ENCODE results near the gene MACROD2.

MACROD2 gene

DNA sequence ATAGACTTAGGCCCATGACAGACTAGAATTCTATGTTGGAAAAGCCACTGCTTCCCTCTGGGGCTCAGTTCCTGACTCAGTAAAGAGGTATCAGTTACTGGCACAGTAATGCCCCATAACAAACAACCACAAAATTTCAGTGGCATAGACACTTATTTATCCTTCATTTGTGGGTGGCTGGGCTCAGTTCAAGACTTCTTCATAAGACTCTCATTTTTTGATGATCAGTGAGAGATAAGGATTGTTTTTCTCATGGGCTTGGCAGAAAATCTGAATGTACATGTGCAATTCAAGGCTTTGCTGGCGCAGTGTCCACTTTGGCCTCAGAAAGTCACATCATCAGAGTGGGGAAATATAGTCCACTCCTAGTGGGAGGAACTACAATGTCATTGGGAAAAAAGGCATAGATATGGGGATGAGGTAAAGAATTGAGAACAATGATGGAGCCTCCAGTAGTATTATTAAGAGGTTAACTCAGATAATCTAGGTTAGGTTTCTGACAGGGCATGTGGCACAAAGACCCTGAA, 726.7 kb downstream of the MACROD2 start:
- in situ Hi-C loops (cut with HindIII; ENCODE audit: low pct_ligation_motif_present, low pct_unique_long_range_greater_than_20kb, low sequenced_read_pairs) = no loop called here
- no peak for DNase-seq

DNA sequence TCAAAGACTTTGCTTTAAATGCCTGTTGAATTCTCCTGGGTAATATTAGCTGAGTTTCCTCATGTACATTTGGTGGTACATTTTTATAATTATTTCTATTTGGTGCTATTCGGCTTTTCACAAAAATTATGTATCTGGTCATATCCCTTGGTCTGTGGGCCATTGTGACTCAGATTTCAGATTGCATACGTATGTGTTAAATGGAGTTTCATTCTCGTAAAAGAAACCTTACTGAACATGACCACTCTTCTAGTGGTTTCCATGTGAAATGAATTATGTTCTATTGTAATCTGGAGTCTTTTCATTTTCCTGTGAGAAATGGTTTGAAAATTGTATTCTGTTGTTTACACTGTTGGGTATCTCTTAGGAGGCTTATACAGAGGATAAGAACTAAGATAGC, 728.3 kb downstream of the MACROD2 start:
- in situ Hi-C loops (cut with HindIII; ENCODE audit: low pct_ligation_motif_present, low pct_unique_long_range_greater_than_20kb, low sequenced_read_pairs) = no loop called here
- no peak for DNase-seq

DNA sequence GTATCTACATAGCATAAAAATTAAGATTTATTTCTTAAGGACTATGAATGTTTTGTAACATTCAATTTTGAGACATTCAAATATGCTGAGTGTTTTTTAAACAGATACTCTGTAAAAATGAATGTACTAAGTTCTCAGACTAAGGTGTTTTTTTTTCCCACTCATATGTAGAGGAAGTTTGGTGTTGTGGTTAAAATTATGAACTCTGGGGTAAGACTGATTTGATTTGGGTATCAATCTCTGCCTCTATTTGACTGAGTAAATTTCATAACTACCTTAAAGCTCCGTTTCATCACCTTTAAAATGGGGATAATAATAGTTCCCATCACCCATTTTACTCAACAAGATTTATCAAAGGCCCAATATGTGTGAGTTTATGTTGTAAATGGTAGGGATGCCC, 728.7 kb downstream of the MACROD2 start:
- in situ Hi-C loops (cut with HindIII; ENCODE audit: low pct_ligation_motif_present, low pct_unique_long_range_greater_than_20kb, low sequenced_read_pairs) = no loop called here
- no peak for DNase-seq

DNA sequence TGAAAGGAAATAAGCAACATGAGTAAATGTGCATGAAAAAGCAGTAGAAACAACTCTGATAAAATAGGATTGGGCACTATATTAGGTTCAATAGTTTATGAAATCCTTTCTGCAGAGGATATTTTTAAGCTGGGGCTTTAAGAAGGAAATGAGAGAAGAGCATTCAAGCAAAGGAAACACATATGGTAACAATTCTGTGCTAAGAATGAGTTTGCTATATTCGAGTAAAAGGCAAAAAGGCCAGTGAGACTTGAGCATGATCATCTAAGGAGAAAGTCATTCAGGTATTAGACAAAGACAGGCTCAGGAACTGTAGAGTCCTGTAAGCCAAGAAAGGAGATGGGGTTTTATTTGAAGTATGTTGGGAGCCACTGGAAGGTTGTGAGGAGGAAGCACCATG, 729.2 kb downstream of the MACROD2 start:
- DNase-seq = no peak
- in situ Hi-C loops (cut with HindIII; ENCODE audit: low pct_ligation_motif_present, low pct_unique_long_range_greater_than_20kb, low sequenced_read_pairs) = no loop called here

DNA sequence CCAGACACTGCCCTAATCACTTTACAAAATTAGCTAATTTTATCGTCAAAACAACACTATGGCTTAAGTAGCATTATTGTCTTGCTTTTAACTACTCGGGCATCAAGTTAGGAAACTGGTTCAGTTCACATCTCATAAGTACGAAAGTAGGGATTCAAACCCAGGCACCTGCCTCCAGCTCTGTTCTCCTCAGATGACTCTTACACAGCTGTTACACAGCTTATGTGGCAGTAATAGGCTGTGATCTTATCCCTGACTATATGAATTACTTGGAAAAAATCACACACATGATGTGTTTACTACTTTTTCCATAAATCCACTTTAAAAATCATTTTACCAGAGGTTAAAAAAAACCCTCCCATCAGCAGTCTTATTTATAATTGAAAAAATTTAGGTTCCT, 731.3 kb downstream of the MACROD2 start:
- no peak for DNase-seq
- in situ Hi-C loops (cut with HindIII; ENCODE audit: low pct_ligation_motif_present, low pct_unique_long_range_greater_than_20kb, low sequenced_read_pairs) = no loop called here

DNA sequence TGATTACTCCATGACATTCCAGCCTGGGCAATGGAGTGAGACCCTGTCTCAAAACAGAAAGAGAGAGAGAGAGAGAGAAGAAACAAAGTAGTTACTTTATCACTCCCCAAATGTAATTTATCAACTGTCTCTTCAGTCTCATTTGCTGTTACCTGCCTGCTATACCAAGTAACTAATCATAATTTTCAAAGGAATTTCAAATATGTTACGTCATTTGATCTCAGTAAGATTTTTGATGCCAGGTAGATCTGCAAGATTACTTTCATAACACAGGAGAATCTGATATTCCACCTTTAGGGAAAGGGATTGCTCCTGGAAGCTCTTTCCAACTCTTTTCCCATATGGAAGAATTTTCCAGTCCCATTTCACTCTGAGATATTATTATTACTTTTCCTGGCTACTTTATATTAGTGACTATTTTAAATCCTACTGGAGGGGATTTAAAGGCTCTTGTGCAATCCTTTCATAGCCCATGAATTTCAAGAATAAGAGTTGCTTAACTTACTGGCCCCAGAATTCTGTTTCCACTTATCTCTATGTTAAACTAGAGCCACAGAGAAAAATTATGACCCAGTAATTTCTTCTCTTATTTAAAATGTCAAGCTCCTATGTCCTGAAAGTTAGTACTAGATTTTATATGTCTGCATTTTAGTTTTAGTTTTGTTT, 732.3 kb downstream of the MACROD2 start:
- in situ Hi-C loops (cut with HindIII; ENCODE audit: low pct_ligation_motif_present, low pct_unique_long_range_greater_than_20kb, low sequenced_read_pairs) = no loop called here
- no peak for DNase-seq

DNA sequence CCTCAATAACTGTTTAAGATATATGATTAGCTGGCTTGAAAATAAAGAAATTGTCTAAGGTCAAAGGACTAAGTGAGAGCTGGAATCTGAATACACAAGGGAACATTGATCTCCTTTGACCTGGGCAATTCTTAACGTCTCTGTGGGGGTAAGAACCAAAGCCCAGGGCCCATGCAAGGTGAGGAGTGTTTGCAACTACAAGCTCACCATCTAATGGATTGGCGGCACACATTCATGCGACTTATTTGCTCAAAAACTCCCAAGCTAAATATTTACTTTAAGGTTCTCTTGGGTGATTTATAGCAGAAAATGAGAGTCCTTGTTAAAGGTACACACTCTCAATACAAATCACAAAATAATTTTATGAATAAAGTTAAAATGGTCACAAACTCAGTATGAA, 734.1 kb downstream of the MACROD2 start:
- in situ Hi-C loops (cut with HindIII; ENCODE audit: low pct_ligation_motif_present, low pct_unique_long_range_greater_than_20kb, low sequenced_read_pairs) = no loop called here
- DNase-seq = no peak

DNA sequence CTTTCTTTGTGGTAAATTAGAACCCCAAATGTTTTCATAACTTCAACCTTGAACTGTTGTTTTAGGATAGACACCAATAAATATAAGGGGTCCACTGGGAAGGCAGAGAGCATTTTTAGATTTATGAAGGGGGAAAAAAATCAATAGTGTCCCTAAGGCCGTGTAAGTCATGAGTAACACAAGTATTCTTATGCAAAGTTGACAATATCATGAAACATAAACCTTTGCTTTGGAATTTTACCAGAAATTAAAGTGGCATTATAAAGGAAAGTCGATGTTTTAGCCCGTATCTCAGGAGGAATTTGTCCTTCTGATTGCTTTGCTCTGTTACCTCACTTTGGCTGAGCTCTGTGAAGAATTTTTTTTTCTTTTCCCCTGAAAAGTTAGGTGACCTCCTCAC, 737.0 kb downstream of the MACROD2 start:
- no peak for DNase-seq
- in situ Hi-C loops (cut with HindIII; ENCODE audit: low pct_ligation_motif_present, low pct_unique_long_range_greater_than_20kb, low sequenced_read_pairs) = no loop called here

DNA sequence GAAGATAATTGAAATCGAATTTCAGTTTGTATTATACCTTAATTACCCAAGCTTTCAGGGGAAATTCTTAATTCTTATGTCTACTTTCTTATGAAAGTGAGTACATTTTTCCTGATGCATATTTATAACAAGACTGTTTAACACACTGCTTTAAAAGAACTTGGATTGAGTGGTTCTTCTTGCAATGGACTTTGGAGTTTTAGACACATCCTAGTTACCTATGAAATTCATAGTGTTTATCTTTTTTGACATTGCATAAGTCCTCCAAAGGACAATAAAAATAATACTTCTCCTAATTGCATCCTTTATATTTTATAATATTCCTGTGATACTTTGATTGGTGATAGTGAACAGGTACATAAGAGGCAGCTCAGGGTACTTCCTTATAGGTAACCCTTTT, 737.7 kb downstream of the MACROD2 start:
- in situ Hi-C loops (cut with HindIII; ENCODE audit: low pct_ligation_motif_present, low pct_unique_long_range_greater_than_20kb, low sequenced_read_pairs) = no loop called here
- DNase-seq = no peak

DNA sequence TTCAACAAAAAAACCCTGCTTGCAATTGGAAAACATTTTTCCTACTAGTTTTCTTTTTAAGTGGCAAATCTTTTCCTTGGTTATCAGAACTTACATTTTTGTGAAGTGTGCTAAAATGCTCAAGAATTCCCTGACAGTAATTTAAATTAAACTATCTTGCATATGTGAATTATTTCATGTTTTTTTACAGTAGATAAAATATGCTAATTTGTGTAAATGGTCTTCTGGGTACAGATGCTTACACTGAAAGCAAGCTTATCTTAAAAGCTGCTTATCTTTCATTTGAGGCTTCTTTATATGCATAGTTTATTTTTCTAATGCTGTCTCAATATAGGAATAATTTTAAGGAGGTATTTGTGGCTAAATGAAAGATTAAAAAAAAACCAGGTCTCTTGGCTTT, 745.1 kb downstream of the MACROD2 start:
- in situ Hi-C loops (cut with HindIII; ENCODE audit: low pct_ligation_motif_present, low pct_unique_long_range_greater_than_20kb, low sequenced_read_pairs) = no loop called here
- DNase-seq = no peak

DNA sequence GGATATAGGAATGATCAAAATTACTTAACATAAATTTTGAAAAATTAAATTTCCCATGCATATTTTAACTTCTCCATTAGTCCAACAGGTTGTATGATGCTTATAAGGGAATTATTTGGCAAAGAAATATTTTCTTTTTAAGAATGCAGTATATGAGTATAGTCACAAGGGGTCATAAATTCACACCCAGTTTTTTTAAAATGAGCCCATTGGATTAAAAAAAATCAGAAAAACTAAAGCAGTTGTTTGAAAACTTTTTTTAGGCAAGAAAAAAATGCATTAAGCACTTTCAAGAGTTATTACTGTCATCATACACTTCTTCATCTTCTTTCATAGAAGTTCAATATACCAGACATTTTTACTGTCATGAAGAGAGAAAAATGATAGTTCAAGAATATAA, 746.3 kb downstream of the MACROD2 start:
- no peak for DNase-seq
- in situ Hi-C loops (cut with HindIII; ENCODE audit: low pct_ligation_motif_present, low pct_unique_long_range_greater_than_20kb, low sequenced_read_pairs) = no loop called here

DNA sequence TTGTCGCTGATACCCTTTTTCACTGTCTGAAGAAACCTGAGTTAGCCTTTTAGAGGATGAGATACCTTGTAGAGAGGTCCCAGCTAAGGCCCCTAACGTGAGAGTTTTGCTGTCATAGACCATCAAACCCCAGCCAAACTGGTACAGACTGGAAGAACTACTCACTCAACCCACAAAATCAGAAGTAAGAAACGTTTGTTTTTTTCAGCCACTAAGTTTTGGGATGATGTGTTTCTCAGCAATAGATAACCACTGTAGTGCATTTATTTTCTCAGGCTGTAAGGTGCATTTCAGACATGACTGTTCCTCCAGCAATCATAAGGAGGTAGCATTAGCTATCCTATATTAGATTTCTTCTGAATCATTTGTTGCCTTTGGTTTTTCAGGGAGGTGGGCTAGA, 749.4 kb downstream of the MACROD2 start:
- in situ Hi-C loops (cut with HindIII; ENCODE audit: low pct_ligation_motif_present, low pct_unique_long_range_greater_than_20kb, low sequenced_read_pairs) = no loop called here

DNA sequence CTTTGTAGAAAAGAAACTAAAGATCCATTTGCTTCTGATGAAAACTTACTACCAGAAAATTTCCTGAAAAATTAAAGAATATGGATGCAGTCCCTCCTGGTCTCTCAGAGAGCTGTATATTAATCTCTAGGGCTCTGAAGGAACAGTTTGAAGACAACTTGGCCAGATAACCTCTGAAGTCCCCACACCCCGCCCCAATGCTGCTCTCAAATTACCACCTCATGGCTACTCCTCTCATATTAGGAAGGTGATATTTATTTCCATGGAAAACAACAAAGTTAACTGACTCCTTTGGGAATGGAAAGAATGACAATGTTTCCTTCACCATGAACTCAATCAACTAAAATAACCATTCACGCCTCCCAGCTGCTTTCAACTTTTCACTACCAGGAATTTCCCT, 750.5 kb downstream of the MACROD2 start:
- in situ Hi-C loops (cut with HindIII; ENCODE audit: low pct_ligation_motif_present, low pct_unique_long_range_greater_than_20kb, low sequenced_read_pairs) = no loop called here
- DNase-seq = no peak

More for the DNA sequence above, 749.4 kb downstream of the MACROD2 start:
- DNase-seq = no peak

DNA sequence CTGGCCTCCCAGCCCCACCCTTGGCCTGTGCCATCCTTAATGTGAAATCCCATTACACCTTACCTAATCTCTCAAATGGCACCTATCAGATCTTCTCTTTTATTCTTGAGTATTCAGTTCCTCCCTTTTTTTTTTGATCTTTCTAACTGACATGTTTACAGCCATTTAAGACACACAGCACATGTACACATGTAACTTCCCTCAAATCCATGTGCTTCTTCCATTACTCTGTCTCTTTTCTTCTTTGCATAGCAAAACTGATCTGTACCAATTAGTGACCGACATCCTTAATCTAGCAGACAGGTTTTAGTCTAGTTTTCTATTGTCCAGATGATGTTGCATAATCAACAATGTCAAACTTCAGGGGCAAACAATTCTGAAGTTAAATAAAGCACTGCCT, 755.9 kb downstream of the MACROD2 start:
- DNase-seq = no peak
- in situ Hi-C loops (cut with HindIII; ENCODE audit: low pct_ligation_motif_present, low pct_unique_long_range_greater_than_20kb, low sequenced_read_pairs) = no loop called here

DNA sequence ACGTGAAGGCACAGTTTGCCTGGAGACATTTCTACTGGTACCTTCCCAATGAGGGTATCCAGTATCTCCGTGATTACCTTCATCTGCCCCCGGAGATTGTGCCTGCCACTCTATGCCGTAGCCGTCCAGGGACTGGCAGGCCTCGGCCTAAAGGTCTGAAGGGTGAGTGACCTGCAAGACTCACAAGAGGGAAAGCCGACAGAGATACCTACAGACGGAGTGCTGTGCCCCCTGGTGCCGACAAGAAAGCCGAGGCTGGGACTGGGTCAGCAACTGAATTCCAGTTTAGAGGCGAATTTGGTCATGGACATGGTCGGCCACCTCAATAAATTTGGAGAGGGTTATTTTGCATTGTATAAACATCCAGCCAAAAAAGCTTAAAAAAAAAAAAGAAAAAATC, 762.4 kb downstream of the MACROD2 start:
- in situ Hi-C loops (cut with HindIII; ENCODE audit: low pct_ligation_motif_present, low pct_unique_long_range_greater_than_20kb, low sequenced_read_pairs) = no loop called here
- no peak for DNase-seq

DNA sequence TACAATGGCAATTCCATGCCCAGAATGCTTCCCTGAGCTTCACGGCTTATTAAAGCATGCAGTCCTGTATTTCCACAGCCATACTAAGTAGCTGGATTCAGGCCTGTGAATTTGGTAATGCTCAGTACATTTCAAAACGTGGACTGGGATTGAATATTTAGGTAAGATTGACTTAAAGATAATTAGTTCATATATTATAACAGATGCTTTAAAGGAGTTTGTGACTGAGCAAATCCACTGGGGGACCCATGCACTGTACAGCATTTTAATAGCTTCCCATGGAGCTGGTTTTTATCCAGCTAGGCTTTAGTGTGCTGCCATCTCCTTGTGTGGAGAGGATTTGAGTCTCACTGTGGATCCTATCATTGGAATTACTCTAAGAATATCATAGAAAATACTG, 763.0 kb downstream of the MACROD2 start:
- in situ Hi-C loops (cut with HindIII; ENCODE audit: low pct_ligation_motif_present, low pct_unique_long_range_greater_than_20kb, low sequenced_read_pairs) = no loop called here
- no peak for DNase-seq

DNA sequence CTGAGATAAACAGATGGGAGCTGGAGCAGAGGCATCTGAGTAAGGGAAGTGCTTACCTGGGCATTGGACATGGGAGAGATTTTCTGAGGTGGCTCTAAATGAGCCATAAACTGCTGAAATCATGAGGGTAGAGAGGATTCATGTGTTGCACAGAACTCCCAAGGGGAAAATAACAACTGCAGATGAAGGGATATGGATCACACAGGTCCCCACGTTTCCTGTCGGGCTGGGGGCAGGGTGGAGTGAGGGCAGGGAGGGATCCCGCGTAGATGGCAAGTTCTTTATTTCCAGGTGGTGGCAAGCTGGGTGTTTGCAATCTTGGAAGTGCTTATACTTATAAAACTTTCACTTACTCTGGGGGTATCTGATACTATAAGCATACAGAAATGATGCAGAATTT, 764.7 kb downstream of the MACROD2 start:
- in situ Hi-C loops (cut with HindIII; ENCODE audit: low pct_ligation_motif_present, low pct_unique_long_range_greater_than_20kb, low sequenced_read_pairs) = no loop called here
- no peak for DNase-seq

DNA sequence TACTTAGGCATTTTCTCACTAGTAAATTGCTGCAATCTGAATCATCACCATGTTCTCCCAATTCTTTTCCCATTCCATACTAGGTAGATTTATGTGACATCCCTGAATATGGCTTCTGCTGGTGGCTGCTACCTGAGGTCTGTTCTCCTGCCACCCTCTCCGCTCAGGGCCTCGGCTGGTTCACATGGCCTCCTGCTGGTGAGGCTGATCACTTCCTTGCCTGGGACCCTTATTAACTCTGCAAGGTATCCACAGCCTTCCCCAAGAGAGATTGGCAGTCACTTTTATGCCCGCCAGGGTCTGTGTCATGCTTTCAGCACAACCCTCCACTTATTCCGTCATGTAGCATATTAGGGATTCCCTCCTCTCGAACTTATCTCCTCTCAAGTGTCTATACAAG, 766.6 kb downstream of the MACROD2 start:
- in situ Hi-C loops (cut with HindIII; ENCODE audit: low pct_ligation_motif_present, low pct_unique_long_range_greater_than_20kb, low sequenced_read_pairs) = no loop called here
- no peak for DNase-seq

DNA sequence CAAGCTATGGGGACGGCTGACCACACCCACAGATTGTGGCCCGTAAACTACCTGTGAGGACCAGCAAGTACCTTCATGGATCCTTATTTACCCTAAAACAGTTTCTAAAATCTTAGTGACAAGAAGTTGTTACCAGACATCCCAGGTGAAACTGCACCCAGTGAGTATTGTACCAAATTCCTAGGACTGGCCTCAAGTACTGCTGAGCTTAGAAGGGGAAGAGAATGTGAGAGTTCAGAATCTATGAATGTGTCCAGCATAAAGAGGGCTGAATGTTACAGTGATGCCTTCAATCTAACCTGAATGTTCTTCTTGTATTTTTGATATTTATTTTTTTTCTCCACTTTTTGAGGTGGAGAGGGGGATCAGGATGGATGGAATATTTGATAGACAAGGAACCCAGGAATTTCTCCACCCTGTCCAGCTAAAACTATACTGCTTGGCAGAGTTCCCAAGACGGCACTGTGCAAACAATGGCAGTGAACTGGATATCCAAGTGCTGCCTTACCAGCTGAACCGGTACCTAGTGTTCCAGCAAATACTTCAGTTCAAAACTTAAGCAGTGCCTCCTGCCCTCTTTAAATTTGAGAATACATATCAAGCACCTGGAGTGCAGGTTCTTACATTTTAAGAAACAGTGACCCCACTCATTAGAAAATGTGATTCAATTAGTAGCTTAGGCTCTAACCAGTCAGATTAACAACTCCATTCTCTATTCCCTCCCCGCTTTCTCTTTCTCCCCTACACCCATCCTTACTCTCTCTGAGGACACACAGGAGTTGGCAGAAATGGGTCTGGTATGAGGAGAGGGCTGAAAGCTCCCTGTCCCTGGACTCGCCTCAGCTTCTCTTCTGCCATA, 769.4 kb downstream of the MACROD2 start:
- DNase-seq = no peak
- in situ Hi-C loops (cut with HindIII; ENCODE audit: low pct_ligation_motif_present, low pct_unique_long_range_greater_than_20kb, low sequenced_read_pairs) = no loop called here

DNA sequence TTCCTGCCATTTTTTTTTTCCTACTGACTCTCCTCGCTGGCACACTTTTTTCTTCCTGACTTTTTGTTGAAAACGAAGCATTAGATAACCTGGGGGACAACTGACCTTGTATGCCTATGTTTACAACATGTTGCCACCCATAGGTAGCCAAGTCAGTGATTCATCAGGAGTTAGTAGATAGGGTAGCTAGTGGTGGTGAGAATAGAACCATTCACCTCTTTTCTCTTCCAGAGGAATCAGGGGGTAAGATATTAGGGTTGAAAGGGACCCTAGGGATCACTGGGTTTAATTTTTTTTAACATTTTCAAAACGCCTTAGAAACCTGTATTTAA, 770.0 kb downstream of the MACROD2 start:
- no peak for DNase-seq
- in situ Hi-C loops (cut with HindIII; ENCODE audit: low pct_ligation_motif_present, low pct_unique_long_range_greater_than_20kb, low sequenced_read_pairs) = no loop called here

Measured in ACHN (cell line).